SK-N-MC (cell line): Measurements from ENCODE around the gene GIPC3.

Experiments
- DNase-seq: peaks from one replicate; pipeline ENCODE4 v3.0.0-alpha.2; 2011; ENCODE audit warnings: low read depth, low spot score
- H3K27ac ChIP-seq: fragments of 200-600 bp; sonication (generic); 2 replicates; pipeline ENCODE4 v1.5.1; 2016; ENCODE audit warnings: mixed run types
- H3K36me3 ChIP-seq: fragments of 200-600 bp; sonication (generic); 2 replicates; pipeline ENCODE4 v1.6.1; 2017; ENCODE audit warnings: antibody characterized with exemption, low read length, mixed read lengths; ENCODE audit not compliant: insufficient read depth
- H3K4me3 ChIP-seq: fragments of 200-600 bp; sonication (generic); 2 replicates; pipeline ENCODE4 v1.5.1; 2016
- H3K9ac ChIP-seq: fragments of 200-600 bp; sonication (generic); 2 replicates; pipeline ENCODE4 v1.8.0; 2017; ENCODE audit warnings: mixed run types, mixed read lengths; ENCODE audit not compliant: insufficient read length
- H3K9me3 ChIP-seq: fragments of 200-600 bp; sonication (generic); 2 replicates; pipeline ENCODE4 v1.6.1; 2017; ENCODE audit warnings: low read depth, mild to moderate bottlenecking, antibody characterized with exemption, low read length, moderate library complexity, mixed read lengths
- EZH2 ChIP-seq: fragments of 200-600 bp; sonication (generic); IDR thresholded peaks from one replicate; pipeline ENCODE4 v1.6.1; 2017; ENCODE audit warnings: antibody characterized with exemption
- FOXP2 ChIP-seq: optimal IDR thresholded peaks from 2 replicates; pipeline ENCODE3; 2011; ENCODE audit warnings: mild to moderate bottlenecking, moderate library complexity; ENCODE audit not compliant: insufficient read depth; ENCODE audit errors: extremely low read length, control extremely low read depth
- POLR2AphosphoS5 ChIP-seq: IDR thresholded peaks from 2 replicates; pipeline ENCODE4 v1.6.1; 2012; ENCODE audit warnings: mild to moderate bottlenecking, low read depth, low read length, borderline replicate concordance

GIPC3 gene, protein sequence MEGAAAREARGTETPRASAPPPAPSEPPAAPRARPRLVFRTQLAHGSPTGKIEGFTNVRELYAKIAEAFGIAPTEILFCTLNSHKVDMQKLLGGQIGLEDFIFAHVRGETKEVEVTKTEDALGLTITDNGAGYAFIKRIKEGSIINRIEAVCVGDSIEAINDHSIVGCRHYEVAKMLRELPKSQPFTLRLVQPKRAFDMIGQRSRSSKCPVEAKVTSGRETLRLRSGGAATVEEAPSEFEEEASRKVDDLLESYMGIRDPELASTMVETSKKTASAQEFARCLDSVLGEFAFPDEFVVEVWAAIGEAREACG

DNA sequence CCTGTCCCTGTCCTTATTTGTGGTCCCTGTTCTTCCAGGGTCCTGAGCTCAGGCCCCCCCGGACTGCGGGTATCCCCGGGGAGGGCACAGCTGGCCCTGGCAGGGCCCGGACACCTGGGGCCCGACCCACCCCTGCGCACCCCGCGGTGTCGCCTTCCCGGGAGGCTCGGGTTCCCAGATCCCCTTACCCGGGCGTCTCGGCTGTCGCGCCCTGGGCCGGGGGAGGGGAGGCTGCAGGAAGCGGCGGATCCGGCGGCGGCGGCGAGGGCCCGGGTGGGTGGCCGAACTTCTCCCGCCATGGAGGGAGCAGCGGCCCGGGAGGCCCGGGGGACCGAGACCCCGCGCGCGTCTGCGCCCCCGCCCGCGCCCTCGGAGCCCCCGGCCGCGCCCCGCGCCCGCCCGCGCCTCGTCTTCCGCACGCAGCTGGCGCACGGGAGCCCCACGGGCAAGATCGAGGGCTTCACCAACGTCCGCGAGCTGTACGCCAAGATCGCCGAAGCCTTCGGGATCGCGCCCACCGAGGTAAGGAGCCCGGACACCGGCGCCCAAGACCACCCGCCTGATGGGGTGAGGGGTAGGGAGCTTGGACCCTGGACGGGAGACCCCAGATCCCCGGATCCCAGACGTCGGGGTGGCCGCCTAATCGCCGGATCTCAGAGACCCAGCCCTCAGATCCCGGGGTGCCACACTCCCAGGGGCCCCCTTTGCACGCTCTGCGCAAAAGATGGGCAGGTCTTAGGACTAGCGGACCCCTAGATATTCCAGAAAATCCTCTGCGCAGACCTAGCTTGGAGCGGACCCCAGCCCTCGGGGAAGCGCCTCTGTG, at the start of gene GIPC3:
GIPC3 (plus strand) TSS at position 178 of the 826 bp plus-strand sequence; CDS start at position 298, 120 bp downstream.
- H3K36me3 ChIP-seq = no peaks in the 10 kb centered on the region
- no peak within 1 kb of the TSS for H3K9ac ChIP-seq
- TF ChIP-seq EZH2 (no peak), POLR2AphosphoS5 (no peak), FOXP2 (no peak)
- DNase-seq = no peak
- H3K27ac ChIP-seq = no peak within 1 kb of the TSS
- H3K9me3 ChIP-seq = no peaks in the 10 kb centered on the region
- peak within 1 kb of the TSS; percentile 74 for H3K4me3 ChIP-seq

DNA sequence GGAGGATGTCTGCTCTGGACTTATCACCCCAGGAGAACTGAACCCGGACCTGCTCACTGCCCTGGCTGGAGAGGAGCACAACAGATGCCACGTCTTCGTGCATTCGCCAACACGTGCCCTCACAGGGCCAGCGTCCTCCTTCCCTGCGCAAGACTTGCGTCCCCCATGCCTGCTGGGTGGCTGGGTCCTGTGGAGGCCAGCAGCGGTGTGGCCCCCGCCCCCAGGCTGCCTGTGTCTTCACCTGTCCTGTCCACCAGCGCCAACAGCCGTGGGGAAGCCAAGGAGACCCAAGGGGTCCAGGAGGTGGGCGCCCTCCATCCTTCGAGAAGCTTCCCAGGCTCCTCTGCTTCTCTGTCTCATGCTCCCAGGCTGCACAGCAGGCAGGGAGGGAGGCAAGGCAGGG, 49.7 kb upstream of the GIPC3 start:
- Histone ChIP-seq H3K9ac (no peak overlapping the region), H3K36me3 (peaks cover 24% of the 10 kb centered on the region; the same call in 1 of the 2 replicates), H3K27ac (no peak overlapping the region), H3K4me3 (no peak overlapping the region), H3K9me3 (no peaks in the 10 kb centered on the region)
- no peak for DNase-seq
- no peak for TF ChIP-seq FOXP2
- no peak for TF ChIP-seq EZH2
- no peak for TF ChIP-seq POLR2AphosphoS5

DNA sequence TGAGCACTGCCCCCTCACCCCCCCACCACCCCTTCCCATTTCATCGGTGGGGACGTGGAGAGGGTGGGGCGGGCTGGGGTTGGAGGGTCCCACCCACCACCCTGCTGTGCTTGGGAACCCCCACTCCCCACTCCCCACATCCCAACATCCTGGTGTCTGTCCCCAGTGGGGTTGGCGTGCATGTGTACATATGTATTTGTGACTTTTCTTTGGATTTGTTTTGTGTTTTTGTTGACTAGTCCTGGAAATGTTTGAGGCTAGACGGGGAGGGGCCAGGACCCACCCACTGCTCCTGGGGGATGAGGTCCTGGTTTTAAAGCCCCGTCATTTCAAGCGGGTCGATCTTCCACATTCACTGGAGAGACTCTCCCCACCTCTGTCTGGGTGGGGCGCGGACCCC, 49.3 kb upstream of the GIPC3 start:
- DNase-seq = no peak
- peaks cover 24% of the 10 kb centered on the region; the same call in 1 of the 2 replicates for H3K36me3 ChIP-seq
- no peak for TF ChIP-seq EZH2
- TF ChIP-seq POLR2AphosphoS5 = no peak
- TF ChIP-seq FOXP2 = no peak
- H3K9ac ChIP-seq = no peak overlapping the region
- no peak overlapping the region for H3K27ac ChIP-seq
- no peaks in the 10 kb centered on the region for H3K9me3 ChIP-seq
- no peak overlapping the region for H3K4me3 ChIP-seq

DNA sequence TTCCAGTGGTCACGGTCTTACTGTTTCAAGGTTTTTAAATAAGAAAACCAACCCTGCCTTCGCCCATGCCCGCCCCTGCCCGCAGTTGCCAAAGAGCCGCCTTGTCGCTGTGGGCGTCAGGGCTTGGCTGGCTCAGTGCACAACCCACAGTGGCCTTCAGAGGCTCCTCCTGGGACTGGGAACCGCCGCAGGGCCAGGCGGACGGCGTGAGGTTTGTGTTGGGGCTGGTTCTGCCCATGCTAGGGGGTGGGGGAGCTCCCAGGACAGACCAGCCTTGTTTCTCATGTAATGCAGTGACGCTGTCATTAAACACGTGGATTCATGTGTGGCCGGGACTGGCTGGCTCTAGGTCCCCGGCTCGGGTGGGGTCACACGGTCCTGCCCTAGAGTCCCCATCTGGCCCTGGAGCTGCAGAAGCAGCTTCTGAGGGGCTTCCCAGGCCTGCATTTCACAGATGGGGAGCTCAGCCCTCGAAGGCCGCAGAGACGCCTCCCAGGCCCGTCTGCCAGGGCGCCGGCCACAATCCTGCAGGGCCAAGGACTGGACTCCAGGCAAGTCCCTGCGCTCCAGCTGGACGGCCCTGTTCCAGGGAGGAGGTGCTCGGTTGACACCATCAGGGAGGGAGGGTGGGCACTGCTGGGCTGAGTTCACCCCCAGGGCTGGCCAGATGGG, 48.7 kb upstream of the GIPC3 start:
- Histone ChIP-seq H3K9ac (no peak overlapping the region), H3K9me3 (no peaks in the 10 kb centered on the region), H3K27ac (no peak overlapping the region), H3K36me3 (peaks cover 21% of the 10 kb centered on the region; the same call in 1 of the 2 replicates), H3K4me3 (no peak overlapping the region)
- DNase-seq = no peak
- TF ChIP-seq FOXP2 (no peak), EZH2 (no peak), POLR2AphosphoS5 (no peak; the same call in 1 of the 2 replicates)

DNA sequence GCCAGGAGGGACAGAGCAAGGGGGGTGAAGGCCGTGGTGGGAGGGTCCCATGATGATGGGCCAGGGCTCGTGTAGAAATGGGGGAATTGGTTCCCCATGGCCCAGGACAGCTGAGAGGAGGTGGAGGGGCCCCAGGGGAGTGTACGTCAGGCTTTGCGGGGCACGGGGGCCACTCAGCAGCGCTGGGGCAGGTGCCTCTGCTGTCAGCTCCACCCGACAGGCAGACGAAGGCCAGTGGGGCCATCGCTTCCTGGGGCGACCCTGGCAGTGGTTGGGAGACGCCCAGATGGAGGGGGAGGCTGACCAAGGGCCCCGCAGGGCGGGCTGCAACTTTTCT, 48.2 kb upstream of the GIPC3 start:
- H3K4me3 ChIP-seq = no peak overlapping the region
- no peaks in the 10 kb centered on the region for H3K9me3 ChIP-seq
- TF ChIP-seq FOXP2 (no peak), POLR2AphosphoS5 (no peak), EZH2 (no peak)
- peaks cover 21% of the 10 kb centered on the region; the same call in 1 of the 2 replicates for H3K36me3 ChIP-seq
- no peak overlapping the region for H3K27ac ChIP-seq
- DNase-seq = no peak
- no peak overlapping the region for H3K9ac ChIP-seq

DNA sequence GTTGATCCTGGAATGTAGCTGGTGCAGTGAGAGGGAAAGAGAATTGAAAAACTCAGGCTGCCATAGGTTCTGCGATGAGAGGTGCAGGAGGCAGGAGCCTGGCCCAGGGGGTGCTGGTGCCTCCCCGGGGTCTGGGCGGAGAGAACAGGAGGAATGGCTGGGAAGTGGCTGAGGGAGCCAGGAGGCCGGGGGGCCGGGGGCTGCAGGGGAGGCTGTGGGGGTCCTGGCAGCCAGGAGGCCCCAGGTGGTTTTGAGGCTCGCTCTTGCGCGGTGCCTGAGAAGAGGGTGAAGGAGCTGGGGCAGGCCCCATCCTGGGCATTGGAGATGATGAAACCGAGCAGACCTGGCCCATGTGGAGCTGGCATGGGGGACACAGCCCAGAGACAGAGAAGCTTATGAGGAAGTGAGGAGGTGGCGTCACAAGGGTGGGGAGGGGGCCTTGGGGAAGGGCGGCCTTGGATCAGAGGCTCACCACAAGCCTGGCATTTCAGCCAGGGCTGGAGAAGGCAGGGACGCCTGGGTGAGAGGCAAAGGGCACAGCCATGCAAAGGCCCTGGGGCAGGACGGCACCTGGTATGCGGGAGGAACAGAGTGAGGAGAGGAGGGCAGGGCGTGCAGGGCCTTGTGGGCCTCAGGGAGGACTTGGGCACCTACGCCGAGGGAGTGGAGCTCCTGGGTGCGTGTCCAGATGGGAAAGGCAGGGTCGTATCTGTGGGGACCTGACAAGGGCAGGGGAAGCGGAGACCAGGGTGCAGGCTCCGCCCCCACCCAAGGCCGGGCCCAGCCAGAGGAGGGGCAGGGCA, 47.6 kb upstream of the GIPC3 start:
- Histone ChIP-seq H3K4me3 (no peak overlapping the region), H3K36me3 (peaks cover 17% of the 10 kb centered on the region; the same call in 1 of the 2 replicates), H3K9me3 (no peaks in the 10 kb centered on the region), H3K9ac (no peak overlapping the region), H3K27ac (no peak overlapping the region)
- TF ChIP-seq POLR2AphosphoS5 = peak; percentile 19; the same call in 1 of the 2 replicates
- TF ChIP-seq FOXP2 = no peak
- no peak for DNase-seq

DNA sequence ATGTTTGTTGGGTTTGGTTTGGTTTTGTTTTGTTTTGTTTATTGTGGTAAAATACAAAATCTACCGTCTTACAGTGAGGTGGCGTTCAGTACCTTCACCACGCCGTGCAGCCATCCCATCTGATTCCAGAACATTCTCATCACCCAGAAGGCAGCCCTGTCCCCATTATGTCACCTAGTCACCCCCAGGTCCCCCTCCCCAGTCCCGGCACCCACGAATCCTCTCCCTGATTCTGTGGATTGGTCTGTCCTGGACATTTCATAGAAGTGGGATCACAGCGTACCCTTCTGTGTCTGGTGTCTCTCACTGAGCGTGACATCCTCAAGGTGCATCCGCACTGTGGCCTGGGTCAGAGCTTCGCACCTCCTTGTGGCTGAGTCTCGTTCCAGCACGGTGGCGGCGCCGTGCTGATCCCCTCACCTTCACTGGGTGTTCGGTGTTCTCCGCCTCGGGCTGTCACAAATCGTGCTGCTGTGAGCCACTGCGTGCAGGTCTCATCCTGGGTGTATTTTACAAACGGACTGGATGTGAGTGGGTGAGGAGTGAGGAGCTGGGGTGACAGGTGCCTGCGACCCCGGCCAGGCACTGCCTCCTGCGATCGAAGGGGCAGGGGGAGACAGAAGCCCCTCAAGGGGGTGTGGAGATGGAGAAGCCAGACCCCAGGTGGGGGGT, 46.9 kb upstream of the GIPC3 start:
- no peak for TF ChIP-seq FOXP2
- TF ChIP-seq EZH2 = no peak
- no peak; the same call in 1 of the 2 replicates for TF ChIP-seq POLR2AphosphoS5
- DNase-seq = no peak
- no peaks in the 10 kb centered on the region for H3K9me3 ChIP-seq
- H3K27ac ChIP-seq = no peak overlapping the region
- no peak overlapping the region for H3K9ac ChIP-seq
- H3K36me3 ChIP-seq = peaks cover 10% of the 10 kb centered on the region; the same call in 1 of the 2 replicates
- no peak overlapping the region for H3K4me3 ChIP-seq
